Upper lobe of right lung (tissue), 1 donor: ENCODE measurements around the gene PSAP. TPM values are rescaled to one million over a fixed set of nuclear protein-coding genes. Genes with fewer than 3 reads are reported as not detected.
"Not testable (repeated sequence)": the region's sequence is repeated elsewhere in the genome, so short reads cannot be mapped to it uniquely, and the experiment has no call there.

Experiments used
- ATAC-seq: fragments of 200-7000 bp; cut with Tn5 transposase; one replicate; pipeline ENCODE4 v1.9.1; 2020; ENCODE audit warnings: mild to moderate bottlenecking, moderate library complexity
- DNase-seq: peaks from one replicate; pipeline ENCODE4 v3.0.0-alpha.2; 2020
- H3K27ac ChIP-seq: fragments of 200-600 bp; one replicate; pipeline ENCODE4 v1.8.0; 2022
- H3K27me3 ChIP-seq: fragments of 200-600 bp; one replicate; pipeline ENCODE4 v1.8.0; 2022; ENCODE audit warnings: mild to moderate bottlenecking
- H3K36me3 ChIP-seq: fragments of 200-600 bp; one replicate; pipeline ENCODE4 v1.8.0; 2022
- H3K4me1 ChIP-seq: fragments of 200-600 bp; one replicate; pipeline ENCODE4 v1.8.0; 2022
- H3K4me3 ChIP-seq: fragments of 200-600 bp; one replicate; pipeline ENCODE4 v1.8.0; 2022; ENCODE audit warnings: mild to moderate bottlenecking
- H3K9me3 ChIP-seq: fragments of 200-600 bp; one replicate; pipeline ENCODE4 v1.8.0; 2022
- intact Hi-C: fragments of 100-400 bp; cut with DNase I; formaldehyde crosslinking; loops from one replicate; pipeline ENCODE4 v1.11.0; 2022
- total RNA-seq: library from RNA; stranded (reverse); fragmentation: NEBNext Ultra II Directional; extraction: Animal tissue kit (Norgen Biotek cat#: 25700); gene quantifications from one replicate; pipeline ENCODE4 v1.2.1, GENCODE V29; 2021
- TF ChIP-seq, protein P1 (sequence below): fragments of 200-600 bp; IDR thresholded peaks from one replicate; pipeline ENCODE4 v1.8.0; 2022; ENCODE audit warnings: antibody characterized with exemption
- donor health status: DM: no; HTN: yes; CAD: no; lungs with severe emphysema.

Gene PSAP
- total RNA-seq, 1 donor from 2014 or later: 1,464 TPM

DNA sequence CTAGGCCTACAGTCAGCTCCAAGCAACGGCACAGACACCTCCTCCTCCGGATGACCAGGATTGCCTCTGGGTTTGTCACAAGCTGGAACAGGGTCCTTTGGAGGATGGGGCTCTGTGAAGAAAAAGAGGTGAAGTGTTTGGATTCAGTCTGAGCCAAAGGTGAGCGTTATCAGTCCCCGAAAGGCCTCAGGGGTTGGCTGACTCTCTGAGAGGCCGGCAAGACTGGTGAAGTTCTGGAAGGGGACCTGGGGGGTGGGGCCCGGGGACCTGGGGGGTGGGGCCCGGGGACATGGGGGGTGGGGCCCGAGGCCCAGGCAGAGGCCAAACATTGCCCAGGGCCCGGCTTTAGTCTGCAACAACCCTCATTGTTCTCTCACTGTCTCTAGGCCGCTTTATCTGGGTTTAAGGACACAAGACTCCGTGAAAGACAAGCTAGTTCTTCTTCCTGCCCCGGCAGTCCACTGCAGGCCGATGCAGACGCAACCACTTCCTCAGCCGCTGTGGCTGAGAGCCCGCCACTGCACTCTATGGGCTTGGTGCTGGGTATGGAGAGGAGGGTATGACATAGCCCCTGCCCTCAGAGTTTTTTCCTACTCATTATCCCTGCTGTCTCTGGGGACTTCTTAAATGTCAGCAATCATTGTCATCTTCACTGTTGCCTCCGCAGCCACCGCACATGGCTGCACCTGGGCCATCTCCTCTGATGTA lies 27.4 kb upstream of the PSAP start:
- H3K27ac ChIP-seq: peak overlapping the region; percentile 47
- DNase-seq (no peak), ATAC-seq (peak; percentile 81)

DNA sequence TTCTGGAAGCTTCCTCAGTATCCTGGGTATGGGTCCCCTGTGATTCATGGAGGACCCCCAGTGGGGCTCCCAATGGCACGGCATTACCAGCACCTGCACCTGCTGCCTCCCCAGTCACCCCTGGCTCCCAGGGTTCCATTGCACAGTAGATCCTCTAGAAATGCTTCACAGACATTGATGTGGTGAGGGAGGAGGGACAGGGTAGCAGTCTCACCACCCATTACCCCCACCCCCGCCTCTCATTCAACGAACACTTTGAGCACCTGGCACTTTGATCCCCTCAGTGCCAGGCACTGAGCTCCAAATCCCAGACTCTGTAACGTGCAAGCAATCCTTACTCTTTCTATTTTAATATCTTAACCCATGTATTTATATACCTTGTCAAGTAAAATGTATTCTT lies 26.8 kb upstream of the PSAP start:
- no peaks in the 10 kb centered on the region for H3K9me3 ChIP-seq
- ATAC-seq (no peak), DNase-seq (no peak)
- no peak overlapping the region for H3K27ac ChIP-seq
- H3K36me3 ChIP-seq: no peaks in the 10 kb centered on the region
- H3K27me3 ChIP-seq: no peaks in the 10 kb centered on the region
- intact Hi-C loops: no loop called here
- H3K4me1 ChIP-seq: no peaks in the 10 kb centered on the region
- no peak overlapping the region for H3K4me3 ChIP-seq
- TF ChIP-seq, protein P1, sequence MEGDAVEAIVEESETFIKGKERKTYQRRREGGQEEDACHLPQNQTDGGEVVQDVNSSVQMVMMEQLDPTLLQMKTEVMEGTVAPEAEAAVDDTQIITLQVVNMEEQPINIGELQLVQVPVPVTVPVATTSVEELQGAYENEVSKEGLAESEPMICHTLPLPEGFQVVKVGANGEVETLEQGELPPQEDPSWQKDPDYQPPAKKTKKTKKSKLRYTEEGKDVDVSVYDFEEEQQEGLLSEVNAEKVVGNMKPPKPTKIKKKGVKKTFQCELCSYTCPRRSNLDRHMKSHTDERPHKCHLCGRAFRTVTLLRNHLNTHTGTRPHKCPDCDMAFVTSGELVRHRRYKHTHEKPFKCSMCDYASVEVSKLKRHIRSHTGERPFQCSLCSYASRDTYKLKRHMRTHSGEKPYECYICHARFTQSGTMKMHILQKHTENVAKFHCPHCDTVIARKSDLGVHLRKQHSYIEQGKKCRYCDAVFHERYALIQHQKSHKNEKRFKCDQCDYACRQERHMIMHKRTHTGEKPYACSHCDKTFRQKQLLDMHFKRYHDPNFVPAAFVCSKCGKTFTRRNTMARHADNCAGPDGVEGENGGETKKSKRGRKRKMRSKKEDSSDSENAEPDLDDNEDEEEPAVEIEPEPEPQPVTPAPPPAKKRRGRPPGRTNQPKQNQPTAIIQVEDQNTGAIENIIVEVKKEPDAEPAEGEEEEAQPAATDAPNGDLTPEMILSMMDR: no peak

More for the DNA sequence above, 27.4 kb upstream of the PSAP start:
- no peaks in the 10 kb centered on the region for H3K36me3 ChIP-seq
- H3K9me3 ChIP-seq: no peaks in the 10 kb centered on the region
- H3K27me3 ChIP-seq: no peaks in the 10 kb centered on the region
- intact Hi-C loops: no loop called here
- H3K4me3 ChIP-seq: no peak overlapping the region
- TF ChIP-seq, protein P1: no peak
- H3K4me1 ChIP-seq: no peaks in the 10 kb centered on the region

DNA sequence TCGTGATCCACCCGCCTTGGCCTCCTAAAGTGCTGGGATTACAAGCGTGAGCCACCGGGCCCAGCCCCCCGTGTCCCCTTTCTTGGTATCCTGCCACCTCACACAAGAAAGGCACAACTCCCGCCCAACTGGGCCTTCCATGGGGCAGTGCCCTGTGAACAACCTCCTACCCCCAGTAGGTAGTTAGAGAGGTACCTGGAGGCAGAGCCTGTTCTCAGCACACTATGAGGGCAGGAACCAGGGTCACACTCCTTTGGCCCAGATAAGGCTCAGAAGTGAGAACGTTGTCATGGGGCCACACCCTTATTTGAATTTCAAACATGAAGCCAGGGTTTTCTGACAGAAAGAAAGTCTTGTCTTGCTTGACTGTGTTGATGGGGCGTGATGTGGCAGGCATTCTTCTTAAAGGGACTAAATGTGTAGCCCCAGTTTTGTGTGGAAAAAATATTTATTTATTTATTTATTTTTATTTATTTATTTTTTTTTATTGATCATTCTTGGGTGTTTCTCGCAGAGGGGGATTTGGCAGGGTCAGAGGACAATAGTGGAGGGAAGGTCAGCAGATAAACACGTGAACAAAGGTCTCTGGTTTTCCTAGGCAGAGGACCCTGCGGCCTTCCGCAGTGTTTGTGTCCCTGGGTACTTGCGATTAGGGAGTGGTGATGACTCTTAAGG lies 23.8 kb upstream of the PSAP start:
- DNase-seq, intact Hi-C loops, H3K9me3 ChIP-seq, H3K4me1 ChIP-seq, H3K36me3 ChIP-seq, H3K27me3 ChIP-seq, H3K27ac ChIP-seq, H3K4me3 ChIP-seq, ATAC-seq: not testable (repeated sequence)

DNA sequence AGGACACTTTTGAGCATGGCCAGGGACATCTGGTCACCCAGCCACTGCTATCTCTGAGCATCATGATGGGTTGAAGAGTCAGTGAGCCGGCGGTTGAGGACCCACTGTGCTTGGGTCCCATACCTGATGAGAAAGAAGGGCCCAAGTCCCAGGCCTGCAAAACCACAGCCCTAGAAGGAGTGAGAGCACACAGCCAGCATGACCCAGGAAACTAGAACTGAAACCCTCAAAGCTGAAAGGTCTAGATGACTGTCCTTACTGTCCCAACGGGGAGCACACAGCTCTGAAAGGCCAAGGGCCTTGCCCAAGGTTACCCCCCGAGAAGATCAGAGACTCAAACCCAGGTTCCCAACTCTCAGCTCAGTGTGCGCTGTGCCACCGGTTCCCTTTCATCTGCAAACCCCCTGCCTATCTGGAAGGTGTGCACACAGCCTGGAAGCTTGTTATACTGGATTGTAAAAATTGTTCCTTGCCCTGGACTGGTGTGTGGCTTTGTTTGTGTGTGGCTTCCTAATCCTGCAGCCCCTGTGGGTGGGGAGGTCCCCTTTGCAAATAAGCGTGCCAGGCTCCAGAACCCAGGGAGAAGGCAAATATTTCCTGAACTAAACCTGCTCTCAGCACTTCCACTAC lies 22.6 kb upstream of the PSAP start:
- Histone ChIP-seq H3K4me1 (peaks cover 9% of the 10 kb centered on the region), H3K36me3 (no peaks in the 10 kb centered on the region), H3K27ac (no peak overlapping the region), H3K9me3 (no peaks in the 10 kb centered on the region), H3K27me3 (no peaks in the 10 kb centered on the region), H3K4me3 (no peak overlapping the region)
- DNase-seq (no peak), ATAC-seq (no peak)
- intact Hi-C loops: no loop called here
- TF ChIP-seq, protein P1: no peak

DNA sequence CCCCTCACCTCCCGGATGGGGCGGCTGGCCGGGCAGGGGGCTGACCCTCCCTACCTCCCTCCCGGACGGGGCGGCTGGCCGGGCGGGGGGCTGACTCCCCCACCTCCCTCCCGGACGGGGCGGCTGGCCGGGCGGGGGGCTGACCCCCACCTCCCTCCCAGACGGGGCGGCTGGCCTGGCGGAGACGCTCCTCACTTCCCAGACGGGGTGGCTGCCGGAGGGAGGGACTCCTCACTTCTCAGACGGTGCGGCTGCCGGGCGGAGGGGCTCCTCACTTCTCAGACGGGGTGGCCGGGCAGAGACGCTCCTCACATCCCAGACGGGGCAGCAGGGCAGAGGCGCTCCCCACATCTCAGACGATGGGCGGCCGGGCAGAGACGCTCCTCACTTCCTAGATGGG lies 18.6 kb upstream of the PSAP start:
- intact Hi-C loops, H3K4me3 ChIP-seq, DNase-seq, H3K27me3 ChIP-seq, H3K9me3 ChIP-seq, H3K27ac ChIP-seq, H3K36me3 ChIP-seq, ATAC-seq: not testable (repeated sequence)
- H3K4me1 ChIP-seq: peaks cover 16% of the 10 kb centered on the region

DNA sequence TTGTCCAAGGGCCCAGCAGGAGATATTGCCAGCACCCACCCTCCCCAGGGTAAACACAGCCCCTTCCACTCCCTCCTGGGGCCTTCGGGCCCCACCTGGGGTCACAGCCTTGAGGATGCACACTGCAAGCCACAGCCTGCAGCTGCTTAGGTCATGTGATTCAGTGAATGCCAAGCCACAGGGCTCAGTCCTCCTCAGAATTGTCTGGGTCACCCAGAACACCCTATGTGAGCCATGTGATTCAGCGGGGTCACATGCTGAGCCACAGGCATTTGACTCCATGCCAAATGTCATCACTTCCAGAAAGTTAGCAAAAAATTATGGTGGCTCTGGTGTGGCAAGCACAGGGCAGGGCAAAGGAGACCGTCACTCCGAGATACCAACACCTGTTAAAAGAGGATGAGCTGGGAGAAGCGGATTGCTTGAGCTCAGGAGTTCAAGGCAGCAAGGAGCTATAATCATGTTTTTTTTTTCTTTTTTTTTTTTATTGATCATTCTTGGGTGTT lies 17.2 kb upstream of the PSAP start:
- H3K27me3 ChIP-seq: no peaks in the 10 kb centered on the region
- DNase-seq (peak; percentile 78), ATAC-seq (peak; percentile 94)
- no peaks in the 10 kb centered on the region for H3K9me3 ChIP-seq
- no peak overlapping the region for H3K27ac ChIP-seq
- H3K36me3 ChIP-seq: no peaks in the 10 kb centered on the region
- intact Hi-C loops: no loop called here
- peaks cover 16% of the 10 kb centered on the region for H3K4me1 ChIP-seq
- TF ChIP-seq, protein P1: no peak
- no peak overlapping the region for H3K4me3 ChIP-seq
